HL-60 (cell line): ENCODE measurements around the gene NPIPB9.
"Not testable (repeated sequence)": the region's sequence is repeated elsewhere in the genome, so short reads cannot be mapped to it uniquely, and the experiment has no call there.

Experiments
- POLR2AphosphoS5 ChIP-seq: IDR thresholded peaks from 2 replicates; pipeline ENCODE4 v1.6.1; 2012; ENCODE audit warnings: low read depth
- TF ChIP-seq, protein P1 (sequence below): IDR thresholded peaks from one replicate; pipeline ENCODE4 v1.5.1; 2011; ENCODE audit warnings: low read length, control low read depth, inconsistent platforms; ENCODE audit not compliant: insufficient read depth
- TF ChIP-seq, protein P2 (sequence below): IDR thresholded peaks from 2 replicates; pipeline ENCODE4 v1.6.1; 2012; ENCODE audit warnings: low read depth; ENCODE audit not compliant: insufficient replicate concordance

DNA sequence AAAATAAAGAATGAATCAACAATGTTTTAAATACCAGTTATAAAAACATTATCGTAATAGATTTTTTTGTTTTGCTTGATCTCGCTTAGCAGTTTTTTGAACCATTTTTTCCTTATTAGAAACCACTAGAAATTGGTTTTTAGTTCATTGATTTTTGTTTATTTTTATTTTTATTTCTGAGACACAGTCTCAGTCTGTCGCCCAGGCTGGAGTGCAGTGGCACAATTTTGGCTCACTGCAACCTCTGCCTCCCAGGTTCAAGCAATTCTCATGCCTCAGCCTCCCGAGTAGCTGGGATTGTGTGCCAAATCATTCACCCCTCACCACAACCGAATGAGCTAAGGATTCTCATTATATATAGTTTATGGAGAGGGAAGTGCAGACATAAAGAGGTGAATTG lies at the start of gene NPIPB9:
- TF ChIP-seq, protein P1, sequence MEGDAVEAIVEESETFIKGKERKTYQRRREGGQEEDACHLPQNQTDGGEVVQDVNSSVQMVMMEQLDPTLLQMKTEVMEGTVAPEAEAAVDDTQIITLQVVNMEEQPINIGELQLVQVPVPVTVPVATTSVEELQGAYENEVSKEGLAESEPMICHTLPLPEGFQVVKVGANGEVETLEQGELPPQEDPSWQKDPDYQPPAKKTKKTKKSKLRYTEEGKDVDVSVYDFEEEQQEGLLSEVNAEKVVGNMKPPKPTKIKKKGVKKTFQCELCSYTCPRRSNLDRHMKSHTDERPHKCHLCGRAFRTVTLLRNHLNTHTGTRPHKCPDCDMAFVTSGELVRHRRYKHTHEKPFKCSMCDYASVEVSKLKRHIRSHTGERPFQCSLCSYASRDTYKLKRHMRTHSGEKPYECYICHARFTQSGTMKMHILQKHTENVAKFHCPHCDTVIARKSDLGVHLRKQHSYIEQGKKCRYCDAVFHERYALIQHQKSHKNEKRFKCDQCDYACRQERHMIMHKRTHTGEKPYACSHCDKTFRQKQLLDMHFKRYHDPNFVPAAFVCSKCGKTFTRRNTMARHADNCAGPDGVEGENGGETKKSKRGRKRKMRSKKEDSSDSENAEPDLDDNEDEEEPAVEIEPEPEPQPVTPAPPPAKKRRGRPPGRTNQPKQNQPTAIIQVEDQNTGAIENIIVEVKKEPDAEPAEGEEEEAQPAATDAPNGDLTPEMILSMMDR: not testable (repeated sequence)
- TF ChIP-seq, protein P2, sequence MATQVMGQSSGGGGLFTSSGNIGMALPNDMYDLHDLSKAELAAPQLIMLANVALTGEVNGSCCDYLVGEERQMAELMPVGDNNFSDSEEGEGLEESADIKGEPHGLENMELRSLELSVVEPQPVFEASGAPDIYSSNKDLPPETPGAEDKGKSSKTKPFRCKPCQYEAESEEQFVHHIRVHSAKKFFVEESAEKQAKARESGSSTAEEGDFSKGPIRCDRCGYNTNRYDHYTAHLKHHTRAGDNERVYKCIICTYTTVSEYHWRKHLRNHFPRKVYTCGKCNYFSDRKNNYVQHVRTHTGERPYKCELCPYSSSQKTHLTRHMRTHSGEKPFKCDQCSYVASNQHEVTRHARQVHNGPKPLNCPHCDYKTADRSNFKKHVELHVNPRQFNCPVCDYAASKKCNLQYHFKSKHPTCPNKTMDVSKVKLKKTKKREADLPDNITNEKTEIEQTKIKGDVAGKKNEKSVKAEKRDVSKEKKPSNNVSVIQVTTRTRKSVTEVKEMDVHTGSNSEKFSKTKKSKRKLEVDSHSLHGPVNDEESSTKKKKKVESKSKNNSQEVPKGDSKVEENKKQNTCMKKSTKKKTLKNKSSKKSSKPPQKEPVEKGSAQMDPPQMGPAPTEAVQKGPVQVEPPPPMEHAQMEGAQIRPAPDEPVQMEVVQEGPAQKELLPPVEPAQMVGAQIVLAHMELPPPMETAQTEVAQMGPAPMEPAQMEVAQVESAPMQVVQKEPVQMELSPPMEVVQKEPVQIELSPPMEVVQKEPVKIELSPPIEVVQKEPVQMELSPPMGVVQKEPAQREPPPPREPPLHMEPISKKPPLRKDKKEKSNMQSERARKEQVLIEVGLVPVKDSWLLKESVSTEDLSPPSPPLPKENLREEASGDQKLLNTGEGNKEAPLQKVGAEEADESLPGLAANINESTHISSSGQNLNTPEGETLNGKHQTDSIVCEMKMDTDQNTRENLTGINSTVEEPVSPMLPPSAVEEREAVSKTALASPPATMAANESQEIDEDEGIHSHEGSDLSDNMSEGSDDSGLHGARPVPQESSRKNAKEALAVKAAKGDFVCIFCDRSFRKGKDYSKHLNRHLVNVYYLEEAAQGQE: not testable (repeated sequence)
- TF ChIP-seq POLR2AphosphoS5: not testable (repeated sequence)
